Endodermal cell (in vitro differentiated cells): Measurements from ENCODE around the gene CHERP. TPM values are rescaled to one million over a fixed set of nuclear protein-coding genes. Genes with fewer than 3 reads are reported as not detected.

Source experiments
- DNase-seq: peaks from one replicate; pipeline ENCODE4 v3.0.0-alpha.2; 2017
- H3K27ac ChIP-seq: 2 replicates; pipeline ENCODE4 v1.5.1; 2013; ENCODE audit warnings: mild to moderate bottlenecking, low read depth, low read length, moderate library complexity
- H3K27me3 ChIP-seq: 2 replicates; pipeline ENCODE4 v1.6.1; 2013; ENCODE audit warnings: mild to moderate bottlenecking, low read length, moderate library complexity; ENCODE audit not compliant: insufficient read depth, control insufficient read depth, poor library complexity, severe bottlenecking
- H3K36me3 ChIP-seq: 2 replicates; pipeline ENCODE4 v1.7.0; 2013; ENCODE audit warnings: mild to moderate bottlenecking, low read length, moderate library complexity; ENCODE audit not compliant: control insufficient read depth, insufficient read depth
- H3K4me1 ChIP-seq: one replicate; pipeline ENCODE4 v1.7.0; 2013; ENCODE audit warnings: low read length; ENCODE audit not compliant: control insufficient read depth, insufficient read depth
- H3K4me3 ChIP-seq: 2 replicates; pipeline ENCODE4 v1.5.1; 2013; ENCODE audit warnings: mild to moderate bottlenecking, low read length, moderate library complexity
- H3K9ac ChIP-seq: 2 replicates; pipeline ENCODE4 v1.6.1; 2013; ENCODE audit warnings: mild to moderate bottlenecking, low read length, moderate library complexity; ENCODE audit not compliant: poor library complexity, severe bottlenecking; ENCODE audit errors: extremely low read depth
- H3K9me3 ChIP-seq: 2 replicates; pipeline ENCODE4 v1.6.1; 2013; ENCODE audit warnings: mild to moderate bottlenecking, low read length, moderate library complexity; ENCODE audit not compliant: control insufficient read depth
- H3K27ac Mint-ChIP-seq: 2 replicates; pipeline ENCODE4 v1.8.0; 2020; ENCODE audit warnings: mixed read lengths
- H3K27me3 Mint-ChIP-seq: 2 replicates; pipeline ENCODE4 v1.8.0; 2021; ENCODE audit warnings: mild to moderate bottlenecking, mixed read lengths; ENCODE audit not compliant: insufficient read depth
- H3K36me3 Mint-ChIP-seq: 2 replicates; pipeline ENCODE4 v1.8.0; 2020; ENCODE audit warnings: low read depth, mixed read lengths
- H3K4me1 Mint-ChIP-seq: 2 replicates; pipeline ENCODE4 v1.8.0; 2020; ENCODE audit warnings: mixed read lengths
- H3K4me3 Mint-ChIP-seq: 2 replicates; pipeline ENCODE4 v1.8.0; 2020; ENCODE audit warnings: mild to moderate bottlenecking, moderate library complexity, mixed read lengths
- H3K9me3 Mint-ChIP-seq: 2 replicates; pipeline ENCODE4 v1.8.0; 2020; ENCODE audit warnings: mild to moderate bottlenecking, mixed read lengths
- CTCF ChIP-seq: fragments of 200-600 bp; sonication (generic); conservative IDR thresholded peaks from 2 replicates; pipeline ENCODE4 v1.5.0; 2021; ENCODE audit warnings: antibody characterized with exemption, mild to moderate bottlenecking
- WGBS, 2 experiments: methylation state at CpG; one replicate each; pipeline versions ENCODE4 v1.1.5 to v1.1.7; 2013; ENCODE audit warnings: missing lambda C conversion rate in 2 of 2, mixed read lengths in 1 of 2; ENCODE audit not compliant: insufficient coverage in 1 of 2, insufficient read length in 1 of 2; 5-methylcytosine and 5-hydroxymethylcytosine counted together
- total RNA-seq, 2 donors: library from RNA; stranded (reverse); fragmentation: NEBNext Ultra II Directional in 1 of 2; extraction: Animal tissue kit (Norgen Biotek cat#: 25700) in 1 of 2; gene quantifications; 2 replicates in 1 of 2; 3 replicates in 1 of 2; pipeline ENCODE4 v1.2.1, GENCODE V29; 2021

Gene CHERP
- total RNA-seq, 2 donors from 2014 or later, result 69.5 to 71.5 TPM

- H3K4me1 ChIP-seq, result no peaks in the 10 kb centered on the region
- H3K27me3 ChIP-seq, result no peaks in the 10 kb centered on the region
- H3K36me3 ChIP-seq, result peaks cover 25% of the 10 kb centered on the region
- no peaks in the 10 kb centered on the region for H3K9me3 ChIP-seq
- WGBS, 2 experiments, result 2 to 12% methylated on average over 6 to 15 of the region's 15 CpGs
- Mint-ChIP-seq H3K9me3 (no peaks in the 10 kb centered on the region), H3K27ac (peak overlapping the region; percentile 83), H3K36me3 (peaks cover 29% of the 10 kb centered on the region), H3K4me1 (peaks cover 16% of the 10 kb centered on the region), H3K27me3 (no peaks in the 10 kb centered on the region), H3K4me3 (peak overlapping the region; percentile 86)
- peak overlapping the region; percentile 95 for H3K9ac ChIP-seq
- H3K27ac ChIP-seq, result peak overlapping the region; percentile 78
- no peak for DNase-seq
- TF ChIP-seq CTCF, result no peak
- H3K4me3 ChIP-seq, result peak overlapping the region; percentile 93
Observed at GRCh38 chr19:16542910-16543472, 754 bp upstream of the CHERP start.

GRCh38 chr19:16541526-16542044 is 652 bp downstream of the CHERP start:
- Histone ChIP-seq H3K4me3 (peak overlapping the region; percentile 93), H3K9me3 (no peaks in the 10 kb centered on the region), H3K9ac (peak overlapping the region; percentile 95), H3K27ac (peak overlapping the region; percentile 69), H3K36me3 (peaks cover 32% of the 10 kb centered on the region), H3K4me1 (no peaks in the 10 kb centered on the region), H3K27me3 (no peaks in the 10 kb centered on the region)
- 3 to 6% methylated on average over 15 to 29 of the region's 29 CpGs for WGBS, 2 experiments
- Mint-ChIP-seq H3K4me1 (peaks cover 16% of the 10 kb centered on the region), H3K27me3 (no peaks in the 10 kb centered on the region), H3K27ac (peak overlapping the region; percentile 84), H3K9me3 (no peaks in the 10 kb centered on the region), H3K36me3 (peaks cover 41% of the 10 kb centered on the region), H3K4me3 (peak overlapping the region; percentile 86)
- TF ChIP-seq CTCF, result no peak
- peak; percentile 61 for DNase-seq

- no peak overlapping the region for H3K27ac ChIP-seq
- H3K9ac ChIP-seq, result peak overlapping the region; percentile 95
- H3K4me1 ChIP-seq, result no peaks in the 10 kb centered on the region
- Mint-ChIP-seq H3K4me3 (peak overlapping the region; percentile 86), H3K36me3 (peaks cover 47% of the 10 kb centered on the region), H3K27ac (peak overlapping the region; percentile 84), H3K27me3 (no peaks in the 10 kb centered on the region), H3K4me1 (peaks cover 16% of the 10 kb centered on the region), H3K9me3 (no peaks in the 10 kb centered on the region)
- no peaks in the 10 kb centered on the region for H3K27me3 ChIP-seq
- no peaks in the 10 kb centered on the region for H3K9me3 ChIP-seq
- 90 to 91% methylated on average over 11 to 12 of the region's 12 CpGs for WGBS, 2 experiments
- DNase-seq, result no peak
- TF ChIP-seq CTCF, result no peak
- H3K36me3 ChIP-seq, result peaks cover 38% of the 10 kb centered on the region
- peak overlapping the region; percentile 93 for H3K4me3 ChIP-seq
Observed at GRCh38 chr19:16540948-16541347, 1.3 kb downstream of the CHERP start.
